Measurements from ENCODE around the gene LRMDA.

DNA sequence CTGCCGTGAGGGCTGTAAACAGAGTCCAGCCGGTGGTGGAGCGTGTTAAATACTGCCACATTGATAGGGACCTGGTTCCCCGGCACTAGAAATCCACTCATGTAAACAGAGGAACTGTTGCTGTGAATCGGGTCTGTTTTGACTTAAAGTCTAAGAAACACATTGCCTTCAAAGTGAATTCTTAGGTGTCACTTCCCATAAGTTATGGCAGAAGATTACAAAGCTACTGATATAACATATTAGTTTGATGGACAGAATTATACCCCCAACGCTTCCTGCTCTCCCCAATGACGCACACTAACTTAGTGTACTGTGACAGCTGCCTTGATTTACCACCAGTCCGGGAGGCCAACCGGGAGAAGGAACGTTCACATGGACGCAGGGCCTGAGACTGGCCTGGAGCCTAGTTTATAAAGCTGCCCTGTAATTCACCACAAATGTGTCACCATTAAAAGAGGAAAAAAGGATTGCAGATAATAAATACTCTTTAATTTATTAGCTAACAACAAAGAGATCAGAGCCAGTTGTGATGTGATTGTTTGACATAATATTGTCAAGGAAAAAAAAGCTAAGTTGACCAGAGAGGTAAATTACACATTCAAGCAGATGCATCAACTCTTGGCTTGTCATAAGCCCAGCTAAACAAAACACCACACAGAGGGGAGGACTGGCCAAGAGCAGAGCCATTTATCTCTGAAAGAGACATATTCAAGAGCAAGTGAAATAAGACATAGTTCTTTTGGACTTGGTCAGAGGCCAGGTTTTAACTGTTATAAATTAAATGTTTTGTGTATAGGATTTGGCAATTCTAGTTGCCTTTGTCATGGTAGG lies 820.6 kb downstream of the LRMDA start:
- TF ChIP-seq, protein P1, sequence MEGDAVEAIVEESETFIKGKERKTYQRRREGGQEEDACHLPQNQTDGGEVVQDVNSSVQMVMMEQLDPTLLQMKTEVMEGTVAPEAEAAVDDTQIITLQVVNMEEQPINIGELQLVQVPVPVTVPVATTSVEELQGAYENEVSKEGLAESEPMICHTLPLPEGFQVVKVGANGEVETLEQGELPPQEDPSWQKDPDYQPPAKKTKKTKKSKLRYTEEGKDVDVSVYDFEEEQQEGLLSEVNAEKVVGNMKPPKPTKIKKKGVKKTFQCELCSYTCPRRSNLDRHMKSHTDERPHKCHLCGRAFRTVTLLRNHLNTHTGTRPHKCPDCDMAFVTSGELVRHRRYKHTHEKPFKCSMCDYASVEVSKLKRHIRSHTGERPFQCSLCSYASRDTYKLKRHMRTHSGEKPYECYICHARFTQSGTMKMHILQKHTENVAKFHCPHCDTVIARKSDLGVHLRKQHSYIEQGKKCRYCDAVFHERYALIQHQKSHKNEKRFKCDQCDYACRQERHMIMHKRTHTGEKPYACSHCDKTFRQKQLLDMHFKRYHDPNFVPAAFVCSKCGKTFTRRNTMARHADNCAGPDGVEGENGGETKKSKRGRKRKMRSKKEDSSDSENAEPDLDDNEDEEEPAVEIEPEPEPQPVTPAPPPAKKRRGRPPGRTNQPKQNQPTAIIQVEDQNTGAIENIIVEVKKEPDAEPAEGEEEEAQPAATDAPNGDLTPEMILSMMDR (optimal IDR thresholded peaks at IDR 0.05 in 1 of 3, IDR thresholded peaks at IDR 0.05 in 1 of 3, conservative IDR thresholded peaks at IDR 0.05 in 1 of 3; ENCODE audit: extremely low read depth in 1 of 3, insufficient read depth in 2 of 3, low read length in 3 of 3) = no peak
- TF ChIP-seq EZH2 (IDR thresholded peaks at IDR 0.05; ENCODE audit: low read length) = no peak

All from keratinocyte (primary cell).